ENCODE data around the gene PAX6.

- TF ChIP-seq CTCF (conservative IDR thresholded peaks at IDR 0.05; ENCODE audit: low read depth, low read length) (no peak), EZH2 (IDR thresholded peaks at IDR 0.05; ENCODE audit: low read length, unreplicated experiment) (no peak), EZH2phosphoT487 (IDR thresholded peaks at IDR 0.05; ENCODE audit: borderline replicate concordance, low read length) (no peak)
These were observed 43.4 kb downstream of the PAX6 start for GRCh38 chr11:31767685-31768084.
